ENCODE data around the gene CSPG4. TPM values are rescaled to one million over a fixed set of nuclear protein-coding genes. Genes with fewer than 3 reads are reported as not detected.
"Not testable (repeated sequence)": the region's sequence is repeated elsewhere in the genome, so short reads cannot be mapped to it uniquely, and the experiment has no call there.

CSPG4 gene
- total RNA-seq, 4 donors from 2014 or later, result 11.2 to 60.9 (median 31.3) TPM

- no peak overlapping the region for H3K4me3 ChIP-seq
Measured at GRCh38 chr15:75714195-75714594, 1.5 kb upstream of the CSPG4 start.

GRCh38 chr15:75713338-75713895, 769 bp upstream of the CSPG4 start:
- TF ChIP-seq POLR2A (IDR thresholded peaks at IDR 0.05) (no peak), CTCF (IDR thresholded peaks at IDR 0.05) (no peak), EP300 (IDR thresholded peaks at IDR 0.05; ENCODE audit: low read depth) (no peak), POLR2AphosphoS5 (IDR thresholded peaks at IDR 0.05) (no peak)
- Histone ChIP-seq H3K36me3 (no peaks in the 10 kb centered on the region), H3K4me1 (peaks cover 21 to 56% (median 27%) of the 10 kb centered on the region in 4 donors), H3K27ac (peak overlapping the region; percentile 83 to 96 (median 86)), H3K4me3 (no peak overlapping the region), H3K9me3 (no peaks in the 10 kb centered on the region), H3K27me3 (peaks cover 9% of the 10 kb centered on the region)
- intact Hi-C loops (cut with DNase I; ENCODE audit: low total_unique reads) (no loop called here), in situ Hi-C loops (cut with MboI; ENCODE audit: low pct_ligation_motif_present in 1 of 4, low pct_unique_long_range_greater_than_20kb in 1 of 4, low sequenced_read_pairs in 3 of 4) (no loop called here)
- 48% methylated on average over 8 of the region's 9 CpGs; no CpG with 5 or more reads in 1 of the 2 donors for WGBS, 2 donors (ENCODE audit: low coverage in 1 of 2)
- peak; percentile 51 for DNase-seq

More at GRCh38 chr15:75714195-75714594, 1.5 kb upstream of the CSPG4 start:
- DNase-seq, result no peak
- H3K4me1 ChIP-seq, result peaks cover 19 to 48% (median 29%) of the 10 kb centered on the region in 4 donors
- H3K27ac ChIP-seq, result peak overlapping the region; percentile 83 to 96 (median 86)
- no peaks in the 10 kb centered on the region for H3K36me3 ChIP-seq
- WGBS, 2 donors (ENCODE audit: low coverage in 1 of 2), result 58 to 85% methylated on average over 2 to 3 of the region's 3 CpGs
- TF ChIP-seq POLR2A (IDR thresholded peaks at IDR 0.05), result no peak
- TF ChIP-seq EP300 (IDR thresholded peaks at IDR 0.05; ENCODE audit: low read depth), result no peak
- no peak for TF ChIP-seq CTCF (IDR thresholded peaks at IDR 0.05)
- intact Hi-C loops (cut with DNase I; ENCODE audit: low total_unique reads), result no loop called here
- peaks cover 9% of the 10 kb centered on the region for H3K27me3 ChIP-seq
- no peaks in the 10 kb centered on the region for H3K9me3 ChIP-seq
- in situ Hi-C loops (cut with MboI; ENCODE audit: low pct_ligation_motif_present in 1 of 4, low pct_unique_long_range_greater_than_20kb in 1 of 4, low sequenced_read_pairs in 3 of 4), result no loop called here

GRCh38 chr15:75711495-75711894, 1.2 kb downstream of the CSPG4 start:
- H3K4me3 ChIP-seq, result peak overlapping the region in 3 of 4 donors; percentile 14 to 40 (median 36)
- WGBS, 2 donors (ENCODE audit: low coverage in 1 of 2), result 51% methylated on average over 7 of the region's 7 CpGs; no CpG with 5 or more reads in 1 of the 2 donors
- DNase-seq; in situ Hi-C loops (cut with MboI; ENCODE audit: low pct_ligation_motif_present in 1 of 4, low pct_unique_long_range_greater_than_20kb in 1 of 4, low sequenced_read_pairs in 3 of 4); H3K36me3 ChIP-seq; intact Hi-C loops (cut with DNase I; ENCODE audit: low total_unique reads); H3K27me3 ChIP-seq; H3K9me3 ChIP-seq: not testable (repeated sequence)
- peaks cover 17 to 51% (median 23%) of the 10 kb centered on the region in 4 donors for H3K4me1 ChIP-seq
- TF ChIP-seq POLR2AphosphoS5 (IDR thresholded peaks at IDR 0.05), result peak in 1 of 3 donors; percentile 18
- peak overlapping the region; percentile 63 to 96 (median 86) for H3K27ac ChIP-seq

GRCh38 chr15:75710874-75711273, 1.8 kb downstream of the CSPG4 start:
- H3K4me3 ChIP-seq; in situ Hi-C loops (cut with MboI; ENCODE audit: low pct_ligation_motif_present in 1 of 4, low pct_unique_long_range_greater_than_20kb in 1 of 4, low sequenced_read_pairs in 3 of 4); H3K9me3 ChIP-seq; DNase-seq; H3K36me3 ChIP-seq; intact Hi-C loops (cut with DNase I; ENCODE audit: low total_unique reads); H3K27me3 ChIP-seq: not testable (repeated sequence)
- WGBS, 2 donors (ENCODE audit: low coverage in 1 of 2), result 76% methylated on average over 5 of the region's 5 CpGs; no CpG with 5 or more reads in 1 of the 2 donors
- Histone ChIP-seq H3K27ac (peak overlapping the region; percentile 72 to 84 (median 78)), H3K4me1 (peaks cover 17 to 50% (median 23%) of the 10 kb centered on the region in 4 donors)

- Histone ChIP-seq H3K4me1 (peaks cover 18 to 46% (median 24%) of the 10 kb centered on the region in 4 donors), H3K4me3 (peak overlapping the region in 1 of 4 donors; percentile 7), H3K27ac (peak overlapping the region; percentile 72 to 91 (median 78))
- intact Hi-C loops (cut with DNase I; ENCODE audit: low total_unique reads); H3K9me3 ChIP-seq; in situ Hi-C loops (cut with MboI; ENCODE audit: low pct_ligation_motif_present in 1 of 4, low pct_unique_long_range_greater_than_20kb in 1 of 4, low sequenced_read_pairs in 3 of 4); H3K36me3 ChIP-seq; H3K27me3 ChIP-seq: not testable (repeated sequence)
- DNase-seq, result peak; percentile 68
- WGBS, 2 donors (ENCODE audit: low coverage in 1 of 2), result 65% methylated on average over 12 of the region's 15 CpGs; no CpG with 5 or more reads in 1 of the 2 donors
- TF ChIP-seq EP300 (IDR thresholded peaks at IDR 0.05; ENCODE audit: low read depth), result peak; percentile 84
- peak; percentile 47 to 68 (median 63) for TF ChIP-seq POLR2AphosphoS5 (IDR thresholded peaks at IDR 0.05)
Measured at GRCh38 chr15:75709458-75709857, 3.2 kb downstream of the CSPG4 start.
